ENCODE data around the gene WNT3A.

The WNT3A gene

DNA sequence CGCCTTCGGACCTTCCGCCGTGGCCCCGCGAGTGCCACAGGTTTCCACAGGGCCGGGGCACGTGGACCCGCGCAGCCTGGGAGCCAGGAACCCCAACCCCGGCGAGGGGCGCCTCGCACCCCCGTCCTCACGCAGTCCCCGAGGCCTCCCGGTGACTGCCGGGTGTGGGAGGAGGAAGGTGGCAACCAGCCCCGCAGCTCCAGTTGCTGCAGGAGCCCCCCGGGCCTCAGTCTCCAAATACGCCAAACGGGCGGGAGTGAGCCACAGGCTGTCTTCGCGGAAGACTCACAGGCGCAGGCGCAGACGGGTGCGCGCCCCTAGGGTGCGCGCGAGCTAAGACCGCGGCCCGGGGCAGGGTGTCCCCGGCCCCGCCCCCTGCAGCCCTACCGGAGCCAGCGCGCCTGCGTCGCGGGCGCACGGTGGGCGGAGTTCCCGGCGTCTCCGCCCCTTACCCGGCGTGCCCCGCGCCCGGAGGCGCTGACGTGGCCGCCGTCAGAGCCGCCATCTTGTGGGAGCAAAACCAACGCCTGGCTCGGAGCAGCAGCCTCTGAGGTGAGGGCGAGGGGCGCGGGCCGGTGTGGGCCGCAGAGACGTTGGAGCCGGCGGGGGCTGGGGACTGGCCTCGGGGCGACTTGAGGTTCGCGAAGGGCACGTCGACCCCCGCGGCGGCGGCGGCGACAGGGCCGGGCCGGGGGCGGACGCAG is 75.6 kb downstream of the WNT3A start, which contains the start of gene ARF1:
Gene ARF1, plus strand, starts transcription at position 495 of the 704 bp plus-strand sequence. CDS start 14,407 bp downstream, outside the sequence.
- Histone ChIP-seq H3K9me3 (ENCODE audit: insufficient read depth, low read depth, low read length) (no peaks in the 10 kb centered on the region), H4K20me1 (ENCODE audit: insufficient read depth, low read length, poor library complexity, severe bottlenecking) (peaks cover 51% of the 10 kb centered on the region), H3K27me3 (ENCODE audit: insufficient read depth, low read length, poor library complexity, severe bottlenecking) (peaks cover 6% of the 10 kb centered on the region), H3K4me2 (ENCODE audit: low read depth, low read length, poor library complexity, severe bottlenecking) (peak within 1 kb of the TSS; percentile 88), H2AFZ (ENCODE audit: low read length) (peak within 1 kb of the TSS; percentile 93), H3F3A (ENCODE audit: low read depth) (no peaks in the 10 kb centered on the region), H3K9ac (ENCODE audit: low read depth, low read length, poor library complexity, severe bottlenecking) (peak within 1 kb of the TSS; percentile 96), H3K79me2 (ENCODE audit: insufficient read depth, low read length) (peaks cover 75% of the 10 kb centered on the region), H3K9me2 (replicated peaks; ENCODE audit: low read depth, low read length) (no peaks in the 10 kb centered on the region), H3K36me3 (ENCODE audit: insufficient read depth, low read length) (no peaks in the 10 kb centered on the region), H3K4me1 (ENCODE audit: insufficient read depth, low read length, poor library complexity, severe bottlenecking) (peaks cover 43% of the 10 kb centered on the region), H3K4me3 (ENCODE audit: low read length, poor library complexity, severe bottlenecking) (peak within 1 kb of the TSS; percentile 81)
- TF ChIP-seq, protein P1, sequence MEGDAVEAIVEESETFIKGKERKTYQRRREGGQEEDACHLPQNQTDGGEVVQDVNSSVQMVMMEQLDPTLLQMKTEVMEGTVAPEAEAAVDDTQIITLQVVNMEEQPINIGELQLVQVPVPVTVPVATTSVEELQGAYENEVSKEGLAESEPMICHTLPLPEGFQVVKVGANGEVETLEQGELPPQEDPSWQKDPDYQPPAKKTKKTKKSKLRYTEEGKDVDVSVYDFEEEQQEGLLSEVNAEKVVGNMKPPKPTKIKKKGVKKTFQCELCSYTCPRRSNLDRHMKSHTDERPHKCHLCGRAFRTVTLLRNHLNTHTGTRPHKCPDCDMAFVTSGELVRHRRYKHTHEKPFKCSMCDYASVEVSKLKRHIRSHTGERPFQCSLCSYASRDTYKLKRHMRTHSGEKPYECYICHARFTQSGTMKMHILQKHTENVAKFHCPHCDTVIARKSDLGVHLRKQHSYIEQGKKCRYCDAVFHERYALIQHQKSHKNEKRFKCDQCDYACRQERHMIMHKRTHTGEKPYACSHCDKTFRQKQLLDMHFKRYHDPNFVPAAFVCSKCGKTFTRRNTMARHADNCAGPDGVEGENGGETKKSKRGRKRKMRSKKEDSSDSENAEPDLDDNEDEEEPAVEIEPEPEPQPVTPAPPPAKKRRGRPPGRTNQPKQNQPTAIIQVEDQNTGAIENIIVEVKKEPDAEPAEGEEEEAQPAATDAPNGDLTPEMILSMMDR (conservative IDR thresholded peaks at IDR 0.05; ENCODE audit: low read length) = no peak
- no peak for TF ChIP-seq EZH2phosphoT487 (IDR thresholded peaks at IDR 0.05; ENCODE audit: borderline replicate concordance)

DNA sequence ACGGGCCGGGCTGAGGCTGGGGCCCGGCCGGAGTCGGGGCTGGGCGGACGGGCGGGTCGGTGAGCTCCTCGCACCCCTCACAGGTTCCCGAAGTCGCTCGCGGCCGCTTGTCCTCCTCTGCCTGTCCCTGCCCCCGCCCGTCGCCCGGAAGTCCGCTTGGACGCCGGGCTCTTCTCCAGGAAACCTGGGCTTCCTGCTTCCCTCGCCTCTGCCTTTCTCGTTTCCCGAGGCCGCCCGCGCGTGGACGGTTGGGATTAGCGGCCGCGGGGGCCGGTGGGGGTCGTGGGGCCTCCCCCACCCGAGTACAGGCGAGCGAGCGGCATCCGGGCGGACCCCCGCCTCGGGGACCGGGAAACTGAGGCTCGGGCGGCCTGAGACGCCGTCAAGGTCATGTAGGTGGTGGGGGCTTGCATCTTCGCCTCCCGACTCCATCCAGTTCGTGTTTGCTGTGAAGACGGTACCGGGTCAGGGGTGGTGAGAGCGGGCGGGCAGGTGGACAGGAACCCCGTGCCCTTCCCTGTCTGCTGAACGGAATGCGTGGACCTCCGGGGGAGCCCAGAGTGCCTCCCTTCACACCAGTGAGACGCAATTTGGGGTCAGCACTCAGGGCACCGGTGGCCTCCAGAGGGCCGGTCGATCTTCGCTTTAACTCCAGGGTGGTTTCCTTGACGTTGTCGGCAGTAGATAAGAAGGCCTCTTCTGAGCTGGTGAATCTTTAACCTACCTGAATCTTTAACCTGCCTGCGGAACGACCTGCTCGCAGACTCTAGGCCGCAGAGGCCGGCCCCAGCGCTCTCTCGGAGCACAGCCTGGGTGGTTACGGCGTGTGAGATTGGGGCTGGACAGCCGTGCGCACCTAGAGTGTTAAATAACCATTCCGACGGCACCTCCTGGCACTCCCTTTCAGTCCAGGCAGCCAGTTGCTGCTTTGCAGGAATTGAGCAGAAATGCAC is 76.4 kb downstream of the WNT3A start:
- Histone ChIP-seq H3K4me3 (ENCODE audit: low read length, poor library complexity, severe bottlenecking) (peak overlapping the region; percentile 81), H3K9ac (ENCODE audit: low read depth, low read length, poor library complexity, severe bottlenecking) (peak overlapping the region; percentile 96), H3K4me2 (ENCODE audit: low read depth, low read length, poor library complexity, severe bottlenecking) (peak overlapping the region; percentile 88), H4K20me1 (ENCODE audit: insufficient read depth, low read length, poor library complexity, severe bottlenecking) (peaks cover 59% of the 10 kb centered on the region), H3K9me2 (replicated peaks; ENCODE audit: low read depth, low read length) (no peaks in the 10 kb centered on the region), H3K4me1 (ENCODE audit: insufficient read depth, low read length, poor library complexity, severe bottlenecking) (peaks cover 50% of the 10 kb centered on the region), H3K27me3 (ENCODE audit: insufficient read depth, low read length, poor library complexity, severe bottlenecking) (peaks cover 6% of the 10 kb centered on the region), H3F3A (ENCODE audit: low read depth) (no peaks in the 10 kb centered on the region), H3K9me3 (ENCODE audit: insufficient read depth, low read depth, low read length) (no peaks in the 10 kb centered on the region), H3K36me3 (ENCODE audit: insufficient read depth, low read length) (no peaks in the 10 kb centered on the region), H3K79me2 (ENCODE audit: insufficient read depth, low read length) (peaks cover 83% of the 10 kb centered on the region), H2AFZ (ENCODE audit: low read length) (no peak overlapping the region)
- TF ChIP-seq EZH2phosphoT487 (IDR thresholded peaks at IDR 0.05; ENCODE audit: borderline replicate concordance) = no peak
- TF ChIP-seq, protein P1 (conservative IDR thresholded peaks at IDR 0.05; ENCODE audit: low read length) = no peak

DNA sequence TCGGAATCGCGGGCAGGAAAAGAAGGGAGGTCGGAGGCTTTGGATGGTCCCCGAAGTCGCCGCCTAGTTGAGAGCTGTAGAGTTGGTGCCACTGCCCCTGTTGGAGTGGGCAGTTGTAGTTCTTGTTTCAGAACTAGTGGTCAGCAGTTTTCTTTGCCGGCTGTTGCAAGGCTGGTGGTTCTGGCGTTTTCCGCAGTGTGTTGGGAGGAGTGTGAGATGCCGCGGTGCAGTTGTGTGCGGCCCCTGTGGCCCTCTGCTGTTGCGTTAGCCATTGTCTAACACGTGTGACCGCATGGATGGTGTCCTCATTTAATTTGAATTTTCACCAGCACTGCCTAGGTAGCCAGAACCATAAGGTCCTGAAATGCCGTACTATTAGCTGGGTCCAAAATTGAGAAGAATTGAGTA is 77.1 kb downstream of the WNT3A start:
- Histone ChIP-seq H3K79me2 (ENCODE audit: insufficient read depth, low read length) (peaks cover 90% of the 10 kb centered on the region), H4K20me1 (ENCODE audit: insufficient read depth, low read length, poor library complexity, severe bottlenecking) (peaks cover 66% of the 10 kb centered on the region), H3K9me3 (ENCODE audit: insufficient read depth, low read depth, low read length) (no peaks in the 10 kb centered on the region), H3K36me3 (ENCODE audit: insufficient read depth, low read length) (peaks cover 6% of the 10 kb centered on the region; the same call in 1 of the 2 replicates), H3K9ac (ENCODE audit: low read depth, low read length, poor library complexity, severe bottlenecking) (peak overlapping the region; percentile 96), H3K4me2 (ENCODE audit: low read depth, low read length, poor library complexity, severe bottlenecking) (peak overlapping the region; percentile 88), H3F3A (ENCODE audit: low read depth) (no peaks in the 10 kb centered on the region), H3K27me3 (ENCODE audit: insufficient read depth, low read length, poor library complexity, severe bottlenecking) (peaks cover 6% of the 10 kb centered on the region), H3K4me1 (ENCODE audit: insufficient read depth, low read length, poor library complexity, severe bottlenecking) (peaks cover 53% of the 10 kb centered on the region), H3K9me2 (replicated peaks; ENCODE audit: low read depth, low read length) (no peaks in the 10 kb centered on the region), H3K4me3 (ENCODE audit: low read length, poor library complexity, severe bottlenecking) (peak overlapping the region; percentile 81), H2AFZ (ENCODE audit: low read length) (no peak overlapping the region)
- TF ChIP-seq EZH2phosphoT487 (IDR thresholded peaks at IDR 0.05; ENCODE audit: borderline replicate concordance) = no peak
- TF ChIP-seq, protein P1 (conservative IDR thresholded peaks at IDR 0.05; ENCODE audit: low read length) = no peak

Data from Loucy (cell line).